Tibial nerve (tissue), 4 donors: ENCODE measurements around the gene TFRC. TPM values are rescaled to one million over a fixed set of nuclear protein-coding genes. Genes with fewer than 3 reads are reported as not detected.
"Not testable (repeated sequence)": the region's sequence is repeated elsewhere in the genome, so short reads cannot be mapped to it uniquely, and the experiment has no call there.

Experiments
- DNase-seq, 2 donors: peaks; one replicate each; pipeline ENCODE4 v3.0.0-alpha.2; 2019; ENCODE audit warnings: low spot score in 2 of 2
- H3K27ac ChIP-seq, 4 donors: fragments of 200-600 bp; sonication (generic) in 3 of 4; one replicate each; pipeline ENCODE4 v1.5.1; 2017 to 2019; ENCODE audit warnings: mild to moderate bottlenecking in 1 of 4
- H3K27me3 ChIP-seq, 2 donors: fragments of 200-600 bp; sonication (generic) in 1 of 2; one replicate each; pipeline versions ENCODE4 v1.5.1 to v1.6.0; 2017 to 2019
- H3K36me3 ChIP-seq, 3 donors: fragments of 200-600 bp; sonication (generic); one replicate each; pipeline ENCODE4 v1.5.1; 2018 to 2019
- H3K4me1 ChIP-seq, 4 donors: fragments of 200-600 bp; sonication (generic) in 3 of 4; one replicate each; pipeline ENCODE4 v1.5.1; 2017 to 2019
- H3K4me3 ChIP-seq, 4 donors: fragments of 200-600 bp; sonication (generic) in 3 of 4; one replicate each; pipeline ENCODE4 v1.5.1; 2017 to 2019; ENCODE audit warnings: mild to moderate bottlenecking in 1 of 4, moderate library complexity in 1 of 4
- H3K9me3 ChIP-seq, 4 donors: fragments of 200-600 bp; sonication (generic) in 3 of 4; one replicate each; pipeline ENCODE4 v1.5.1; 2017 to 2019
- CTCF ChIP-seq, 5 experiments: fragments of 200-600 bp in 3 of 5; fragments of 450-650 bp in 2 of 5; sonication (generic) in 3 of 5; IDR thresholded peaks; one replicate each; pipeline ENCODE4 v1.5.1; 2016 to 2019; ENCODE audit warnings: antibody characterized with exemption in 5 of 5, mild to moderate bottlenecking in 3 of 5, moderate library complexity in 2 of 5
- EP300 ChIP-seq, 2 donors: sonication (generic); formaldehyde crosslinking; IDR thresholded peaks; one replicate each; pipeline ENCODE4 v1.6.1; 2017; ENCODE audit warnings: antibody characterized with exemption in 2 of 2, mild to moderate bottlenecking in 1 of 2
- POLR2A ChIP-seq, 2 donors: fragments of 450-650 bp; IDR thresholded peaks; one replicate each; pipeline ENCODE4 v1.6.1; 2017; ENCODE audit warnings: antibody characterized with exemption in 2 of 2, mild to moderate bottlenecking in 2 of 2, moderate library complexity in 2 of 2
- WGBS, 2 donors: methylation state at CpG; one replicate each; pipeline ENCODE4 v1.1.5; 2018; 5-methylcytosine and 5-hydroxymethylcytosine counted together
- total RNA-seq, 4 donors: library from RNA; depleted of rRNA; stranded (reverse); fragments of >200 nt; gene quantifications; one replicate each; pipeline ENCODE4 v1.1.0, GENCODE V29; 2016

TFRC gene
- total RNA-seq, 4 donors from 2014 or later: 36.7 to 86.7 (median 43.5) TPM

DNA sequence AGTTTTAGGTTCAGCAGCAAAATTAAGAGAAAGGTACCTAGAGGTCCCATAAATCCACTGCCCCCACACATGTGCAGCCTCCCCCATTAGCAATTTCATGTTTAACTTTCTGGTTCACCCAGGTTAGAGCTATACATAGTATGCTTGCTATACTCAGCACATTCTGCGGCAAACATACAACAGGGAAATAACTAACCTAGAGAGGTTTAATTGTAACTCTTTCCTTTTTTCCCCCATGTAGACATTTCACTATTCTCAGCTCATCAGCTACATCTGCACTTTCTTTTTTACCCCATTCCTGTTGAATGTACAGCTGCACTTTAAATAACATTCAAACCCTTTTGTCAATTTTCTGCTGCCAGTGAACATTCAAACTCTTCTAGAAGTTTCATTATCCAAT is 21.1 kb downstream of the TFRC start:
- no peak for TF ChIP-seq POLR2A (IDR thresholded peaks at IDR 0.05)
- TF ChIP-seq EP300 (IDR thresholded peaks at IDR 0.05): no peak
- TF ChIP-seq CTCF (IDR thresholded peaks at IDR 0.05): no peak
- no peak for DNase-seq
- H3K36me3 ChIP-seq: peaks cover 0 to 99% (median 44%) of the 10 kb centered on the region in 3 donors
- no peaks in the 10 kb centered on the region for H3K4me1 ChIP-seq
- no peaks in the 10 kb centered on the region for H3K27me3 ChIP-seq
- WGBS, 2 donors: 97 to 100% methylated on average over 1 of the region's 1 CpG
- H3K27ac ChIP-seq: no peak overlapping the region
- H3K4me3 ChIP-seq: no peak overlapping the region
- H3K9me3 ChIP-seq: no peaks in the 10 kb centered on the region

- 75% methylated on average over 3 of the region's 3 CpGs for WGBS, 2 donors
Observed at GRCh38 chr3:196057760-196058331, 24.0 kb downstream of the TFRC start.

GRCh38 chr3:196056371-196056770 is 25.5 kb downstream of the TFRC start:
- not testable (repeated sequence) for H3K4me1 ChIP-seq, H3K27me3 ChIP-seq, H3K27ac ChIP-seq, H3K9me3 ChIP-seq, H3K4me3 ChIP-seq, DNase-seq
- H3K36me3 ChIP-seq: peaks cover 5 to 98% (median 43%) of the 10 kb centered on the region in 3 donors
- WGBS, 2 donors: 94 to 97% methylated on average over 6 of the region's 6 CpGs

More at GRCh38 chr3:196057760-196058331, 24.0 kb downstream of the TFRC start:
- Histone ChIP-seq H3K4me3 (no peak overlapping the region), H3K27ac (no peak overlapping the region), H3K36me3 (peaks cover 3 to 99% (median 54%) of the 10 kb centered on the region in 3 donors), H3K27me3 (no peaks in the 10 kb centered on the region), H3K9me3 (no peaks in the 10 kb centered on the region), H3K4me1 (no peaks in the 10 kb centered on the region)
- DNase-seq: no peak
- TF ChIP-seq EP300 (IDR thresholded peaks at IDR 0.05): no peak
- no peak for TF ChIP-seq CTCF (IDR thresholded peaks at IDR 0.05)
- TF ChIP-seq POLR2A (IDR thresholded peaks at IDR 0.05): no peak

DNA sequence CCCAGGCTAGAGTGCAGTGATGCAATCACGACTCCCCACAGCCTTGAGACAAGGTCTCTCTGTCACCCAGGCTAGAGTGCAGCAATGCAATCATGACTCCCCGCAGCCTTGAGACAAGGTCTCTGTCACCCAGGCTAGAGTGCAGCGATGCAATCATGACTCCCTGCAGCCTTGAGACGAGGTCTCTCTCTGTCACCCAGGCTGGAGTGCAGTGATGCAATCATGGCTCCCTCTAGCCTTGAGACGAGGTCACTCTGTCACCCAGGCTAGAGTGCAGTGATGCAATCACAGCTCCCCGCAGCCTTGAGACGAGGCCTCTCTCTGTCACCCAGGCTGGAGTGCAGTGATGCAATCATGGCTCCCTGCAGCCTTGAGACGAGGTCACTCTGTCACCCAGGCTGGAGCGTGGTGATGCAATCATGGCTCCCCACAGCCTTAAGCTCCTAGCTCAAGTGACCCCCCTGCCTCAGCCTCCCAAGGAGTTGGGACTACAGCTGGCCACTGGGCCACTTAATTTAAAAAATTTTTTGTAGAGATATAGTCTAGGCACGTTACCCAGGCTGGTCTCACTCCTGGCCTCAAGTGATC is 26.1 kb downstream of the TFRC start:
- H3K27ac ChIP-seq: no peak overlapping the region
- no peak for DNase-seq
- WGBS, 2 donors: 79 to 88% methylated on average over 6 to 10 of the region's 10 CpGs
- peaks cover 5 to 97% (median 42%) of the 10 kb centered on the region in 3 donors for H3K36me3 ChIP-seq
- H3K27me3 ChIP-seq: no peaks in the 10 kb centered on the region
- no peak for TF ChIP-seq CTCF (IDR thresholded peaks at IDR 0.05)
- no peak for TF ChIP-seq POLR2A (IDR thresholded peaks at IDR 0.05)
- TF ChIP-seq EP300 (IDR thresholded peaks at IDR 0.05): no peak
- no peaks in the 10 kb centered on the region for H3K4me1 ChIP-seq
- H3K9me3 ChIP-seq: no peaks in the 10 kb centered on the region
- H3K4me3 ChIP-seq: no peak overlapping the region

- TF ChIP-seq CTCF (IDR thresholded peaks at IDR 0.05): no peak
- TF ChIP-seq POLR2A (IDR thresholded peaks at IDR 0.05): no peak
- TF ChIP-seq EP300 (IDR thresholded peaks at IDR 0.05): no peak
- Histone ChIP-seq H3K36me3 (peaks cover 5 to 97% (median 41%) of the 10 kb centered on the region in 3 donors), H3K9me3 (no peaks in the 10 kb centered on the region), H3K4me1 (no peaks in the 10 kb centered on the region), H3K4me3 (no peak overlapping the region), H3K27me3 (no peaks in the 10 kb centered on the region), H3K27ac (no peak overlapping the region)
- no peak for DNase-seq
- WGBS, 2 donors: 87 to 92% methylated on average over 8 of the region's 8 CpGs
Observed at GRCh38 chr3:196055240-196055639, 26.6 kb downstream of the TFRC start.
